ENCODE results near the gene GNG2.

GRCh38 chr14:51822499-51822898, 37.9 kb upstream of the GNG2 start:
- TF ChIP-seq CTCF (IDR thresholded peaks at IDR 0.05) = no peak
- no peak for TF ChIP-seq POLR2A (IDR thresholded peaks at IDR 0.05)
